PC-3 (cell line): ENCODE data around the gene FAR1.

Experiments
- CTCF ChIP-seq: fragments of 300-600 bp; sonication (generic); conservative IDR thresholded peaks from 2 replicates; pipeline ENCODE4 v1.5.1; 2017; ENCODE audit warnings: antibody characterized with exemption, low read depth, mild to moderate bottlenecking, low read length
- EZH2 ChIP-seq: fragments of 300-600 bp; sonication (generic); IDR thresholded peaks from one replicate; pipeline ENCODE4 v1.6.1; 2017; ENCODE audit warnings: antibody characterized with exemption, mild to moderate bottlenecking, low read length; ENCODE audit not compliant: unreplicated experiment
- EZH2phosphoT487 ChIP-seq: fragments of 300-600 bp; sonication (generic); IDR thresholded peaks from 2 replicates; pipeline ENCODE4 v1.6.1; 2018; ENCODE audit warnings: mild to moderate bottlenecking, antibody characterized with exemption, low read length, borderline replicate concordance

GRCh38 chr11:13701506-13701905, 33.0 kb downstream of the FAR1 start:
- TF ChIP-seq CTCF, result peak; percentile 33; the same call in 1 of the 2 replicates
- TF ChIP-seq EZH2, result no peak
- TF ChIP-seq EZH2phosphoT487, result no peak
